NCI-H82 treated with DMSO at 0.1 percent for 48 hours (cell line): ENCODE data around the gene ABCC10.
"Not testable (repeated sequence)": the region's sequence is repeated elsewhere in the genome, so short reads cannot be mapped to it uniquely, and the experiment has no call there.

Experiments used
- DNase-seq: peaks from one replicate; lab custom pipeline; 2025; ENCODE audit not compliant: unreplicated experiment; lab: John Stamatoyannopoulos, UW

The ABCC10 gene

GRCh38 chr6:43494321-43494720 lies 67.0 kb downstream of the ABCC10 start:
- no peak for DNase-seq

GRCh38 chr6:43494766-43495165 lies 67.4 kb downstream of the ABCC10 start:
- DNase-seq, result no peak

- DNase-seq, result no peak
These were observed 68.1 kb downstream of the ABCC10 start for GRCh38 chr6:43495409-43495941.

- no peak for DNase-seq
These were observed 69.2 kb downstream of the ABCC10 start for GRCh38 chr6:43496370-43497128.

- no peak for DNase-seq
These were observed 69.7 kb downstream of the ABCC10 start for GRCh38 chr6:43497129-43497396.

- no peak for DNase-seq
These were observed 70.3 kb downstream of the ABCC10 start for GRCh38 chr6:43497689-43498088.

GRCh38 chr6:43498291-43498690 lies 71.0 kb downstream of the ABCC10 start:
- not testable (repeated sequence) for DNase-seq

- DNase-seq, result no peak
These were observed 71.9 kb downstream of the ABCC10 start for GRCh38 chr6:43499028-43499815.
